SIG-M5 treated with dmso at 0.1 percent for 504 hours (cell line): ENCODE results near the gene ULK4.
"Not testable (repeated sequence)": the region's sequence is repeated elsewhere in the genome, so short reads cannot be mapped to it uniquely, and the experiment has no call there.

ENCODE experiments used
- DNase-seq: peaks from one replicate; lab custom pipeline; 2025; ENCODE audit not compliant: unreplicated experiment; lab: John Stamatoyannopoulos, UW

Gene ULK4

GRCh38 chr3:41960826-41961750 is 815 bp downstream of the ULK4 start:
- peak; percentile 41 for DNase-seq

- no peak for DNase-seq
These were observed 5.3 kb downstream of the ULK4 start for GRCh38 chr3:41956574-41956973.

- no peak for DNase-seq
These were observed 6.7 kb downstream of the ULK4 start for GRCh38 chr3:41955192-41955591.

- no peak for DNase-seq
These were observed 18.5 kb downstream of the ULK4 start for GRCh38 chr3:41943311-41943843.

- no peak for DNase-seq
These were observed 21.5 kb downstream of the ULK4 start for GRCh38 chr3:41940393-41940792.

GRCh38 chr3:41936384-41936783 is 25.5 kb downstream of the ULK4 start:
- no peak for DNase-seq

GRCh38 chr3:41933154-41933676 is 28.7 kb downstream of the ULK4 start:
- no peak for DNase-seq

- no peak for DNase-seq
These were observed 29.4 kb downstream of the ULK4 start for GRCh38 chr3:41932464-41932863.

- DNase-seq: no peak
These were observed 41.4 kb downstream of the ULK4 start for GRCh38 chr3:41920406-41920965.

GRCh38 chr3:41915353-41915752 is 46.5 kb downstream of the ULK4 start:
- DNase-seq: no peak

- no peak for DNase-seq
These were observed 49.6 kb downstream of the ULK4 start for GRCh38 chr3:41912280-41912679.

GRCh38 chr3:41907330-41908073 is 54.4 kb downstream of the ULK4 start:
- no peak for DNase-seq

- DNase-seq: peak; percentile 23
These were observed 61.6 kb downstream of the ULK4 start for GRCh38 chr3:41900265-41900664.

- no peak for DNase-seq
These were observed 63.3 kb downstream of the ULK4 start for GRCh38 chr3:41898631-41899030.

- DNase-seq: peak; percentile 15
These were observed 67.9 kb downstream of the ULK4 start for GRCh38 chr3:41893977-41894376.

GRCh38 chr3:41888368-41889076 is 73.4 kb downstream of the ULK4 start:
- no peak for DNase-seq

- DNase-seq: no peak
These were observed 78.9 kb downstream of the ULK4 start for GRCh38 chr3:41882956-41883355.

GRCh38 chr3:41881233-41881821 is 80.6 kb downstream of the ULK4 start:
- peak; percentile 52 for DNase-seq

- DNase-seq: no peak
These were observed 81.5 kb downstream of the ULK4 start for GRCh38 chr3:41880387-41880786.

- DNase-seq: not testable (repeated sequence)
These were observed 84.2 kb downstream of the ULK4 start for GRCh38 chr3:41877741-41878140.
